SK-N-SH (cell line): ENCODE data around the gene SLC6A2. TPM values are rescaled to one million over a fixed set of nuclear protein-coding genes. Genes with fewer than 3 reads are reported as not detected.

Experiments
- CTCF ChIA-PET: fragments of 300-600, 350-600 bp; formaldehyde crosslinking; extraction: SDS; loops from one replicate; lab custom pipeline; 2021; lab: Yijun Ruan, JAX
- POLR2A ChIA-PET: fragments of 350-600 bp; sonication (Branson Sonifier 250); formaldehyde crosslinking; extraction: SDS; loops from one replicate; lab custom pipeline; 2020; ENCODE audit warnings: antibody characterized with exemption, inconsistent platforms; lab: Yijun Ruan, JAX
- DNase-seq: peaks from one replicate; pipeline ENCODE4 v3.0.0; 2012
- H2AFZ ChIP-seq: fragments of 200-600 bp; sonication (generic); 2 replicates; pipeline ENCODE4 v1.8.1; 2016; ENCODE audit warnings: antibody characterized with exemption, mild to moderate bottlenecking, low read depth
- H3F3A ChIP-seq: fragments of 200-600 bp; sonication (generic); replicated peaks from 2 replicates; pipeline ENCODE3; 2016; ENCODE audit warnings: antibody characterized with exemption, mild to moderate bottlenecking; ENCODE audit not compliant: insufficient read depth
- H3K27ac ChIP-seq, 2 experiments: fragments of 200-500 bp in 1 of 2; fragments of 200-600 bp in 1 of 2; sonication (Bioruptor generic) in 1 of 2; sonication (generic), shearing (Covaris generic) in 1 of 2; 2 replicates each; pipeline versions ENCODE4 v1.5.1 to v1.6.1; 2014 to 2016; ENCODE audit warnings: low read depth in 2 of 2, inconsistent platforms in 1 of 2, low read length in 1 of 2, mild to moderate bottlenecking in 1 of 2, mixed read lengths in 1 of 2
- H3K27me3 ChIP-seq: fragments of 200-600 bp; sonication (generic), shearing (Covaris generic); 2 replicates; pipeline ENCODE4 v1.6.1; 2016; ENCODE audit warnings: mixed run types; ENCODE audit not compliant: insufficient read depth
- H3K36me3 ChIP-seq, 2 experiments: fragments of 200-500 bp in 1 of 2; fragments of 200-600 bp in 1 of 2; sonication (Bioruptor generic) in 1 of 2; sonication (generic) in 1 of 2; replicated peaks in 1 of 2; 2 replicates each; pipeline versions ENCODE3 to v1.5.1; 2014 to 2016; ENCODE audit warnings: low read length in 1 of 2, mild to moderate bottlenecking in 1 of 2; ENCODE audit not compliant: insufficient read depth in 2 of 2, control insufficient read depth in 1 of 2
- H3K4me1 ChIP-seq, 2 experiments: fragments of 200-500 bp in 1 of 2; fragments of 200-600 bp in 1 of 2; sonication (Bioruptor generic) in 1 of 2; sonication (generic), shearing (Covaris generic) in 1 of 2; 2 replicates each; pipeline versions ENCODE4 v1.5.1 to v1.6.1; 2014 to 2016; ENCODE audit warnings: low read depth in 1 of 2, low read length in 1 of 2, mixed run types in 1 of 2; ENCODE audit not compliant: insufficient read depth in 2 of 2, control insufficient read depth in 1 of 2
- H3K4me2 ChIP-seq: fragments of 200-600 bp; sonication (generic), shearing (Covaris generic); 2 replicates; pipeline ENCODE4 v1.6.1; 2017; ENCODE audit warnings: mixed run types
- H3K4me3 ChIP-seq, 2 experiments: fragments of 200-500 bp in 1 of 2; fragments of 200-600 bp in 1 of 2; sonication (Bioruptor generic) in 1 of 2; sonication (generic), shearing (Covaris generic) in 1 of 2; 2 replicates each; pipeline versions ENCODE4 v1.5.1 to v1.8.1; 2014 to 2016; ENCODE audit warnings: low read depth in 2 of 2, inconsistent platforms in 1 of 2, low read length in 1 of 2, mild to moderate bottlenecking in 1 of 2, mixed read lengths in 1 of 2, moderate library complexity in 1 of 2
- H3K79me2 ChIP-seq: fragments of 200-600 bp; sonication (generic); 2 replicates; pipeline ENCODE4 v1.8.1; 2017; ENCODE audit warnings: mild to moderate bottlenecking; ENCODE audit not compliant: insufficient read depth
- H3K9ac ChIP-seq: fragments of 200-600 bp; sonication (generic); 2 replicates; pipeline ENCODE4 v1.6.1; 2017; ENCODE audit warnings: mixed run types
- H3K9me2 ChIP-seq: fragments of 200-600 bp; sonication (generic); 2 replicates; pipeline ENCODE4 v1.6.1; 2017; ENCODE audit warnings: mixed run types
- H3K9me3 ChIP-seq: fragments of 200-600 bp; sonication (generic); 2 replicates; pipeline ENCODE4 v1.6.1; 2017; ENCODE audit warnings: mixed run types, mild to moderate bottlenecking, moderate library complexity
- H4K20me1 ChIP-seq: fragments of 200-600 bp; sonication (generic); 2 replicates; pipeline ENCODE4 v1.6.1; 2017; ENCODE audit warnings: mild to moderate bottlenecking, mixed run types; ENCODE audit not compliant: insufficient read depth
- ELF1 ChIP-seq: IDR thresholded peaks from 2 replicates; pipeline ENCODE4 v1.4.0; 2012
- EP300 ChIP-seq, 2 experiments: IDR thresholded peaks; 2 replicates each; pipeline versions ENCODE4 v1.4.0 to v1.6.1; 2012; ENCODE audit warnings: borderline replicate concordance in 1 of 2, low read depth in 1 of 2, low read length in 1 of 2
- EZH2phosphoT487 ChIP-seq: fragments of 200-600 bp; sonication (generic); IDR thresholded peaks from 2 replicates; pipeline ENCODE4 v1.6.1; 2017; ENCODE audit warnings: low read depth, mixed run types, mild to moderate bottlenecking, antibody characterized with exemption, moderate library complexity, borderline replicate concordance
- FOSL2 ChIP-seq: IDR thresholded peaks from 2 replicates; pipeline ENCODE4 v1.4.0; 2012; ENCODE audit warnings: low read depth, mild to moderate bottlenecking, moderate library complexity, borderline replicate concordance
- FOXM1 ChIP-seq: IDR thresholded peaks from 2 replicates; pipeline ENCODE4 v1.4.0; 2012; ENCODE audit warnings: low read depth, mild to moderate bottlenecking
- GABPA ChIP-seq: IDR thresholded peaks from 2 replicates; pipeline ENCODE4 v1.4.0; 2012; ENCODE audit warnings: low read depth, mild to moderate bottlenecking
- GATA2 ChIP-seq: sonication (generic); formaldehyde crosslinking; IDR thresholded peaks from 2 replicates; pipeline ENCODE4 v1.5.0; 2020; ENCODE audit warnings: mild to moderate bottlenecking, missing genetic modification reagents
- JUND ChIP-seq: IDR thresholded peaks from 2 replicates; pipeline ENCODE4 v1.4.0; 2012
- MEF2A ChIP-seq: IDR thresholded peaks from 2 replicates; pipeline ENCODE4 v1.4.0; 2012; ENCODE audit warnings: low read depth, borderline replicate concordance
- MXI1 ChIP-seq: IDR thresholded peaks from 2 replicates; pipeline ENCODE4 v1.6.1; 2012; ENCODE audit warnings: mild to moderate bottlenecking, low read depth, low read length, improper control_type of control experiment
- PBX3 ChIP-seq: IDR thresholded peaks from 2 replicates; pipeline ENCODE4; 2012
- POLR2AphosphoS5 ChIP-seq: IDR thresholded peaks from 2 replicates; pipeline ENCODE4 v1.6.1; 2012; ENCODE audit warnings: low read depth, low read length
- RAD21 ChIP-seq: IDR thresholded peaks from 2 replicates; pipeline ENCODE4 v1.6.1; 2012; ENCODE audit warnings: mild to moderate bottlenecking, low read length
- SIN3A ChIP-seq: IDR thresholded peaks from 2 replicates; pipeline ENCODE4 v1.6.1; 2012; ENCODE audit warnings: low read depth, mild to moderate bottlenecking, low read length, moderate library complexity, borderline replicate concordance
- TAF1 ChIP-seq: IDR thresholded peaks from 2 replicates; pipeline ENCODE4 v1.6.1; 2012; ENCODE audit warnings: low read depth, mild to moderate bottlenecking, low read length, moderate library complexity, borderline replicate concordance
- TCF12 ChIP-seq: IDR thresholded peaks from 2 replicates; pipeline ENCODE4 v1.4.0; 2012
- TEAD4 ChIP-seq: IDR thresholded peaks from 2 replicates; pipeline ENCODE4 v1.4.0; 2012; ENCODE audit warnings: mild to moderate bottlenecking, borderline replicate concordance; ENCODE audit not compliant: insufficient read depth
- USF1 ChIP-seq: IDR thresholded peaks from 2 replicates; pipeline ENCODE4 v1.4.0; 2012; ENCODE audit warnings: low read depth, borderline replicate concordance
- YY1 ChIP-seq: IDR thresholded peaks from 2 replicates; pipeline ENCODE4 v1.4.0; 2012; ENCODE audit warnings: low read depth, mild to moderate bottlenecking
- ZBTB33 ChIP-seq: IDR thresholded peaks from 2 replicates; pipeline ENCODE4 v1.4.0; 2012; ENCODE audit warnings: low read depth, borderline replicate concordance
- WGBS: methylation state at CpG from one replicate; pipeline ENCODE4 v1.1.6; 2017; ENCODE audit warnings: low lambda C conversion rate; 5-methylcytosine and 5-hydroxymethylcytosine counted together
- polyA plus RNA-seq, 3 experiments: library from polyadenylated mRNA; depleted of rRNA; stranded (reverse); fragments of >200 nt; gene quantifications; 2 replicates each; pipeline ENCODE4 v1.2.3, GENCODE V29; 2012
- TF ChIP-seq, protein P1 (sequence below): IDR thresholded peaks from 2 replicates; pipeline ENCODE4 v1.6.1; 2012; ENCODE audit warnings: mild to moderate bottlenecking, low read depth, low read length, moderate library complexity
- TF ChIP-seq, protein P2 (sequence below): IDR thresholded peaks from 2 replicates; pipeline ENCODE4 v1.4.0; 2012; ENCODE audit warnings: low read depth
- TF ChIP-seq, protein P3 (sequence below): fragments of 150-350 bp; IDR thresholded peaks from 2 replicates; pipeline ENCODE4 v1.6.1; 2016; ENCODE audit warnings: mild to moderate bottlenecking, low read depth, low read length

Gene SLC6A2
- polyA plus RNA-seq, 1 of the 3 experiments (the other 2 are of a cell fraction), result 3.3 TPM

GRCh38 chr16:55640701-55641327 lies 15.0 kb upstream of the SLC6A2 start:
- ChIA-PET POLR2A (interaction anchor here (0.9 to 1.6 kb wide), 3 partner anchors 12 to 28 kb away, joined by 3 to 12 read pairs (median 9); no protein-coding TSS in a partner anchor), CTCF (interaction anchor here (0.6 to 4.8 kb wide), 8 partner anchors 18 to 205 kb away, joined by 3 to 18 read pairs (median 4); no protein-coding TSS in a partner anchor)
- WGBS, result 20% methylated on average over 9 of the region's 9 CpGs
- Histone ChIP-seq H3K36me3 (no peaks in the 10 kb centered on the region), H3K27me3 (peaks cover 15% of the 10 kb centered on the region; the same call in 1 of the 2 replicates), H3K9ac (no peak overlapping the region), H3K27ac (peak overlapping the region; percentile 3 to 98; a peak in 3 of 4 replicates), H3K79me2 (no peaks in the 10 kb centered on the region), H3K4me1 (peaks cover 0 to 59% of the 10 kb centered on the region in 2 experiments; a peak in 2 of 4 replicates), H3K4me2 (no peak overlapping the region), H2AFZ (no peak overlapping the region), H3F3A (no peaks in the 10 kb centered on the region), H4K20me1 (no peaks in the 10 kb centered on the region), H3K9me2 (no peaks in the 10 kb centered on the region), H3K9me3 (no peaks in the 10 kb centered on the region), H3K4me3 (no peak overlapping the region)
- DNase-seq, result peak; percentile 62
- TF ChIP-seq MXI1 (0 out of 2 replicates have a peak, but pooled peaks have one; percentile 45), EZH2phosphoT487 (no peak), TEAD4 (peak; percentile 67; the same call in 1 of the 2 replicates), GATA2 (CRISPR knock-in tag) (no peak), USF1 (no peak), ZBTB33 (no peak), FOXM1 (no peak), TAF1 (no peak), GABPA (no peak), POLR2AphosphoS5 (no peak), YY1 (no peak), RAD21 (peak; percentile 31), SIN3A (no peak), TCF12 (peak; percentile 52), MEF2A (no peak), FOSL2 (no peak), JUND (no peak), PBX3 (no peak), ELF1 (no peak), EP300 (IDR thresholded peaks at IDR 0.05; ENCODE audit: borderline replicate concordance in 1 of 2, low read depth in 1 of 2, low read length in 1 of 2) (peak; percentile 21 to 92; a peak in 3 of 4 replicates)
- TF ChIP-seq, protein P1, sequence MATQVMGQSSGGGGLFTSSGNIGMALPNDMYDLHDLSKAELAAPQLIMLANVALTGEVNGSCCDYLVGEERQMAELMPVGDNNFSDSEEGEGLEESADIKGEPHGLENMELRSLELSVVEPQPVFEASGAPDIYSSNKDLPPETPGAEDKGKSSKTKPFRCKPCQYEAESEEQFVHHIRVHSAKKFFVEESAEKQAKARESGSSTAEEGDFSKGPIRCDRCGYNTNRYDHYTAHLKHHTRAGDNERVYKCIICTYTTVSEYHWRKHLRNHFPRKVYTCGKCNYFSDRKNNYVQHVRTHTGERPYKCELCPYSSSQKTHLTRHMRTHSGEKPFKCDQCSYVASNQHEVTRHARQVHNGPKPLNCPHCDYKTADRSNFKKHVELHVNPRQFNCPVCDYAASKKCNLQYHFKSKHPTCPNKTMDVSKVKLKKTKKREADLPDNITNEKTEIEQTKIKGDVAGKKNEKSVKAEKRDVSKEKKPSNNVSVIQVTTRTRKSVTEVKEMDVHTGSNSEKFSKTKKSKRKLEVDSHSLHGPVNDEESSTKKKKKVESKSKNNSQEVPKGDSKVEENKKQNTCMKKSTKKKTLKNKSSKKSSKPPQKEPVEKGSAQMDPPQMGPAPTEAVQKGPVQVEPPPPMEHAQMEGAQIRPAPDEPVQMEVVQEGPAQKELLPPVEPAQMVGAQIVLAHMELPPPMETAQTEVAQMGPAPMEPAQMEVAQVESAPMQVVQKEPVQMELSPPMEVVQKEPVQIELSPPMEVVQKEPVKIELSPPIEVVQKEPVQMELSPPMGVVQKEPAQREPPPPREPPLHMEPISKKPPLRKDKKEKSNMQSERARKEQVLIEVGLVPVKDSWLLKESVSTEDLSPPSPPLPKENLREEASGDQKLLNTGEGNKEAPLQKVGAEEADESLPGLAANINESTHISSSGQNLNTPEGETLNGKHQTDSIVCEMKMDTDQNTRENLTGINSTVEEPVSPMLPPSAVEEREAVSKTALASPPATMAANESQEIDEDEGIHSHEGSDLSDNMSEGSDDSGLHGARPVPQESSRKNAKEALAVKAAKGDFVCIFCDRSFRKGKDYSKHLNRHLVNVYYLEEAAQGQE, result no peak
- TF ChIP-seq, protein P2, sequence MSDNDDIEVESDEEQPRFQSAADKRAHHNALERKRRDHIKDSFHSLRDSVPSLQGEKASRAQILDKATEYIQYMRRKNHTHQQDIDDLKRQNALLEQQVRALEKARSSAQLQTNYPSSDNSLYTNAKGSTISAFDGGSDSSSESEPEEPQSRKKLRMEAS, result no peak
- TF ChIP-seq, protein P3, sequence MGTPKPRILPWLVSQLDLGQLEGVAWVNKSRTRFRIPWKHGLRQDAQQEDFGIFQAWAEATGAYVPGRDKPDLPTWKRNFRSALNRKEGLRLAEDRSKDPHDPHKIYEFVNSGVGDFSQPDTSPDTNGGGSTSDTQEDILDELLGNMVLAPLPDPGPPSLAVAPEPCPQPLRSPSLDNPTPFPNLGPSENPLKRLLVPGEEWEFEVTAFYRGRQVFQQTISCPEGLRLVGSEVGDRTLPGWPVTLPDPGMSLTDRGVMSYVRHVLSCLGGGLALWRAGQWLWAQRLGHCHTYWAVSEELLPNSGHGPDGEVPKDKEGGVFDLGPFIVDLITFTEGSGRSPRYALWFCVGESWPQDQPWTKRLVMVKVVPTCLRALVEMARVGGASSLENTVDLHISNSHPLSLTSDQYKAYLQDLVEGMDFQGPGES, result no peak
